K562 (cell line): Measurements from ENCODE around the gene HINT3. TPM values are rescaled to one million over a fixed set of nuclear protein-coding genes. Genes with fewer than 3 reads are reported as not detected.
A peak's percentile ranks its signal among the peaks of the same experiment; 100 is the strongest.
"Not testable (repeated sequence)": the region's sequence is repeated elsewhere in the genome, so short reads cannot be mapped to it uniquely, and the experiment has no call there.

ENCODE experiments used
- ATAC-seq: fragments of 200-7000 bp; cut with Tn5 transposase; 3 replicates; pipeline ENCODE4 v1.9.1; 2020; ENCODE audit warnings: moderate library complexity
- BruUV-seq: library from RNA; stranded (reverse); fragments of 400-500 nt; replicated peaks from 2 replicates; lab custom pipeline; 2021; lab: Mats Ljungman, UMichigan
- CTCF ChIA-PET: fragments of 300-600 bp; formaldehyde crosslinking; extraction: SDS; loops from one replicate; lab custom pipeline; 2021; ENCODE audit warnings: low intra/inter-chr PET ratio; lab: Yijun Ruan, JAX
- POLR2A ChIA-PET: fragments of 300-600, 350-650 bp; sonication (Branson Sonifier 250); formaldehyde crosslinking; extraction: SDS; loops from one replicate; lab custom pipeline; 2021; ENCODE audit warnings: antibody characterized with exemption, inconsistent platforms; lab: Yijun Ruan, JAX
- DNase-seq, 4 experiments: peaks; one replicate each; pipeline versions ENCODE4 v3.0.0 to v3.0.0-alpha.2; 2011 to 2018; ENCODE audit warnings: low spot score in 3 of 4, mixed read lengths in 3 of 4; ENCODE audit errors: extremely low read depth in 1 of 4
- FAIRE-seq: peaks from 2 replicates; lab custom pipeline; 2011; peaks lifted over from hg19 to GRCh38; lab: Jason Lieb, UNC
- H2AFZ ChIP-seq: 2 replicates; pipeline ENCODE4 v1.6.0; 2011; ENCODE audit warnings: low read depth, low read length, control low read depth, inconsistent platforms
- H3K27ac ChIP-seq: fragments of 200-600 bp; 3 replicates; pipeline ENCODE4 v1.8.0; 2011; ENCODE audit warnings: low read depth, mild to moderate bottlenecking, control low read depth, inconsistent platforms, low read length, moderate library complexity, mixed read lengths; ENCODE audit errors: extremely low read depth
- H3K27me3 ChIP-seq, 2 experiments: fragments of 300-600 bp in 1 of 2; 2 replicates in 1 of 2; 3 replicates in 1 of 2; pipeline versions ENCODE4 v1.6.0 to v1.8.0; 2011; ENCODE audit warnings: inconsistent platforms in 2 of 2, low read length in 2 of 2, mild to moderate bottlenecking in 1 of 2, mixed read lengths in 1 of 2, moderate library complexity in 1 of 2; ENCODE audit not compliant: control insufficient read depth in 2 of 2, insufficient read depth in 2 of 2
- H3K36me3 ChIP-seq: fragments of 300-600 bp; 3 replicates; pipeline ENCODE4 v1.8.0; 2011; ENCODE audit warnings: mild to moderate bottlenecking, low read length, inconsistent platforms; ENCODE audit not compliant: control insufficient read depth, insufficient read depth
- H3K4me1 ChIP-seq, 2 experiments: fragments of 200-600 bp in 1 of 2; replicated peaks in 1 of 2; 2 replicates in 1 of 2; 3 replicates in 1 of 2; pipeline versions ENCODE4 v1.5.1 to v1.8.0; 2011; ENCODE audit warnings: inconsistent platforms in 2 of 2, low read length in 2 of 2, mild to moderate bottlenecking in 1 of 2, mixed read lengths in 1 of 2, moderate library complexity in 1 of 2; ENCODE audit not compliant: control insufficient read depth in 2 of 2, insufficient read depth in 2 of 2
- H3K4me2 ChIP-seq: 2 replicates; pipeline ENCODE4 v1.6.1; 2011; ENCODE audit warnings: low read length, control low read depth, inconsistent platforms, mixed read lengths; ENCODE audit not compliant: insufficient read depth
- H3K4me3 ChIP-seq: fragments of 200-600 bp; sonication (generic), shearing (Covaris generic); 2 replicates; pipeline ENCODE4 v1.5.1; 2016; ENCODE audit warnings: control low read depth, inconsistent platforms
- H3K79me2 ChIP-seq: fragments of 200-600 bp; 3 replicates; pipeline ENCODE4 v1.8.0; 2011; ENCODE audit warnings: low read length, inconsistent platforms; ENCODE audit not compliant: control insufficient read depth, insufficient read depth
- H3K9ac ChIP-seq, 2 experiments: 2 replicates each; pipeline versions ENCODE4 v1.6.0 to v1.6.1; 2011; ENCODE audit warnings: low read depth in 2 of 2, low read length in 2 of 2, control low read depth in 1 of 2, inconsistent platforms in 1 of 2, mild to moderate bottlenecking in 1 of 2, mixed read lengths in 1 of 2; ENCODE audit not compliant: insufficient read depth in 1 of 2
- H3K9me1 ChIP-seq: one replicate; pipeline ENCODE4 v1.6.0; 2011; ENCODE audit warnings: inconsistent platforms, mild to moderate bottlenecking, low read length, moderate library complexity; ENCODE audit not compliant: control insufficient read depth, insufficient read depth
- H3K9me3 ChIP-seq: replicated peaks from 2 replicates; pipeline ENCODE4 v1.5.1; 2011; ENCODE audit warnings: low read depth, low read length, inconsistent platforms; ENCODE audit not compliant: control insufficient read depth, insufficient read depth
- H4K20me1 ChIP-seq: replicated peaks from 2 replicates; pipeline ENCODE4 v1.6.1; 2011; ENCODE audit warnings: low read length, inconsistent platforms, mixed read lengths; ENCODE audit not compliant: control insufficient read depth, insufficient read depth
- CHAMP1 ChIP-seq: fragments of 450-650 bp; IDR thresholded peaks from 2 replicates; pipeline ENCODE4 v1.6.1; 2016; ENCODE audit warnings: mild to moderate bottlenecking
- TRIM24 ChIP-seq, 2 experiments: fragments of 450-650 bp; IDR thresholded peaks; 2 replicates each; pipeline ENCODE4 v1.6.1; 2016
- ZFP36 ChIP-seq: fragments of 150-350 bp; IDR thresholded peaks from 2 replicates; pipeline ENCODE4 v1.6.1; 2018; ENCODE audit warnings: low read length, low read depth; ENCODE audit not compliant: partially characterized antibody
- ZNF766 ChIP-seq: fragments of 200-800 bp; sonication (Bioruptor generic); conservative IDR thresholded peaks from 2 replicates; pipeline ENCODE4 v1.6.1; 2016; ENCODE audit warnings: missing genetic modification characterization, missing compliant biosample characterization
- WGBS: fragments of 100-300 bp; shearing (Covaris generic); methylation state at CpG from one replicate; pipeline ENCODE4 v1.1.6; 2016; ENCODE audit warnings: low coverage, mixed read lengths; ENCODE audit not compliant: insufficient coverage; ENCODE audit errors: missing lambda C conversion rate; 5-methylcytosine and 5-hydroxymethylcytosine counted together
- in situ Hi-C: fragments of 300-500 bp; cut with MboI; formaldehyde crosslinking; loops from 4 replicates; pipeline ENCODE4 v1.15.0; 2018; ENCODE audit warnings: inconsistent platforms, mixed read lengths
- intact Hi-C: fragments of 100-400 bp; cut with micrococcal nuclease; formaldehyde crosslinking; loops from 2 replicates; pipeline ENCODE4 v1.14.2; 2022
- polyA plus RNA-seq, 8 experiments: library from polyadenylated mRNA; depleted of rRNA in 4 of 8; stranded (reverse) in 5 of 8; unstranded in 3 of 8; fragments of >200 nt; fragmentation: Nextera tagmentation in 2 of 8; fragmentation: Illumina TruSeq in 1 of 8; extraction: Ambion mirVana in 2 of 8; extraction: Trizol in 1 of 8; gene quantifications; 2 replicates each; pipeline versions ENCODE4 v1.2.1 to v1.2.3, GENCODE V29; 2011 to 2014; ENCODE audit warnings: inconsistent platforms in 1 of 8, missing spikeins in 1 of 8
- total RNA-seq, 7 experiments: library from RNA; depleted of rRNA in 6 of 7; stranded (reverse); fragments of >200 nt in 6 of 7; fragmentation: Illumina TruSeq in 2 of 7; extraction: Trizol in 2 of 7; gene quantifications; 2 replicates each; pipeline versions ENCODE4 v1.2.1 to v1.2.3, GENCODE V29; 2011 to 2021; ENCODE audit warnings: low replicate concordance in 1 of 7

Gene HINT3
- total and polyA plus RNA-seq, 9 of the 15 experiments (the other 6 are each of a cell fraction or from before 2014, with no cell fraction given), result 1.4 to 16.6 (median 10.8) TPM

GRCh38 chr6:125950716-125951115 is 5.9 kb upstream of the HINT3 start:
- H3K4me2 ChIP-seq, result not testable (repeated sequence)

More at GRCh38 chr6:125950716-125951115, 5.9 kb upstream of the HINT3 start:
- WGBS, result 62% methylated on average over 6 of the region's 6 CpGs
- H3K9ac ChIP-seq, H3K27me3 ChIP-seq, H3K9me1 ChIP-seq, H4K20me1 ChIP-seq, intact Hi-C loops, FAIRE-seq: not testable (repeated sequence)
- H3K4me1 ChIP-seq, result peaks cover 28 to 63% of the 10 kb centered on the region in 2 experiments
- TF ChIP-seq ZFP36, result peak; percentile 75
- peak in 1 of 2 experiments; percentile 38; a peak in 2 of 4 replicates for TF ChIP-seq TRIM24 (IDR thresholded peaks at IDR 0.05)
- TF ChIP-seq CHAMP1, result 0 out of 2 replicates have a peak, but pooled peaks have one; percentile 19
- peak; percentile 67; the same call in 1 of the 2 replicates for TF ChIP-seq ZNF766 (CRISPR knock-in tag)
- TF ChIP-seq, all 486 proteins: peak for 4; not testable (repeated sequence) for 482
- BruUV-seq, H3K36me3 ChIP-seq, H3K79me2 ChIP-seq, CTCF ChIA-PET, in situ Hi-C loops, H3K4me3 ChIP-seq, DNase-seq, ATAC-seq, H3K9me3 ChIP-seq, H3K27ac ChIP-seq: not testable (repeated sequence)
- POLR2A ChIA-PET, result interaction anchor here (0.6 to 0.7 kb wide), 2 partner anchors 160 to 170 kb away, joined by 3 read pairs; partner anchors contain the start of gene NCOA7
- peak overlapping the region; percentile 63 for H2AFZ ChIP-seq
